22Rv1 (cell line): ENCODE results near the gene DNAJC15.

Source experiments
- CTCF ChIP-seq: fragments of 450-650 bp; IDR thresholded peaks from 2 replicates; pipeline ENCODE4 v1.5.1; 2017; ENCODE audit warnings: mild to moderate bottlenecking
- ZFX ChIP-seq: fragments of 450-650 bp; IDR thresholded peaks from 2 replicates; pipeline ENCODE4 v1.6.1; 2017; ENCODE audit warnings: antibody characterized with exemption, borderline replicate concordance

GRCh38 chr13:43058831-43059230 lies 35.4 kb downstream of the DNAJC15 start:
- TF ChIP-seq ZFX (no peak), CTCF (no peak)
